Lung (tissue), 12 donors: ENCODE results near the gene ARHGEF2. TPM values are rescaled to one million over a fixed set of nuclear protein-coding genes. Genes with fewer than 3 reads are reported as not detected.

Experiments used
- ATAC-seq: fragments of 200-7000 bp; cut with Tn5 transposase; one replicate; pipeline ENCODE4 v1.9.1; 2020; ENCODE audit warnings: moderate number of reproducible peaks; ENCODE audit not compliant: insufficient read depth, low FRiP score
- DNase-seq, 3 donors: peaks; one replicate each; pipeline ENCODE4 v3.0.0-alpha.2; 2013 to 2017
- H3K27ac ChIP-seq, 2 donors: one replicate each; pipeline ENCODE4 v1.5.1; 2013; ENCODE audit warnings: mild to moderate bottlenecking in 2 of 2, moderate library complexity in 2 of 2, control low read depth in 1 of 2, inconsistent platforms in 1 of 2, low read depth in 1 of 2, low read length in 1 of 2
- H3K27me3 ChIP-seq, 3 donors: one replicate each; pipeline ENCODE4 v1.5.1; 2013; ENCODE audit warnings: low read length in 2 of 3; ENCODE audit not compliant: control insufficient read depth in 3 of 3, insufficient read depth in 3 of 3
- H3K36me3 ChIP-seq, 4 donors: one replicate each; pipeline ENCODE4 v1.5.1; 2013; ENCODE audit warnings: low read length in 4 of 4, mild to moderate bottlenecking in 1 of 4, moderate library complexity in 1 of 4; ENCODE audit not compliant: control insufficient read depth in 4 of 4, insufficient read depth in 4 of 4
- H3K4me1 ChIP-seq, 5 donors: one replicate each; pipeline ENCODE4 v1.5.1; 2013; ENCODE audit warnings: low read length in 5 of 5, mild to moderate bottlenecking in 2 of 5, moderate library complexity in 1 of 5; ENCODE audit not compliant: control insufficient read depth in 5 of 5, insufficient read depth in 5 of 5
- H3K4me3 ChIP-seq: one replicate; pipeline ENCODE4 v1.5.1; 2013; ENCODE audit warnings: mild to moderate bottlenecking, control low read depth, moderate library complexity
- H3K9ac ChIP-seq, 2 donors: one replicate each; pipeline ENCODE4 v1.5.1; 2013; ENCODE audit warnings: low read length in 2 of 2, control low read depth in 1 of 2; ENCODE audit not compliant: insufficient read depth in 1 of 2
- H3K9me3 ChIP-seq, 4 donors: one replicate each; pipeline ENCODE4 v1.5.1; 2013; ENCODE audit warnings: low read length in 3 of 4, mild to moderate bottlenecking in 1 of 4, moderate library complexity in 1 of 4; ENCODE audit not compliant: control insufficient read depth in 4 of 4, insufficient read depth in 3 of 4
- WGBS, 2 donors: extraction: QIAGEN DNeasy Blood & Tissue Kit; methylation state at CpG; one replicate each; pipeline ENCODE4 v1.1.7; 2013; 5-methylcytosine and 5-hydroxymethylcytosine counted together
- polyA plus RNA-seq, 2 donors: library from polyadenylated mRNA; stranded (reverse); fragments of 200-250 nt; gene quantifications; one replicate each; pipeline ENCODE4 v1.2.1, GENCODE V29; 2013
- total RNA-seq, 2 donors: library from RNA; depleted of rRNA in 1 of 2; stranded (reverse); fragments of >200 nt in 1 of 2; gene quantifications; one replicate each; pipeline ENCODE4 v1.2.1, GENCODE V29; 2014 to 2021
- TF ChIP-seq, protein P1 (sequence below): IDR thresholded peaks from 2 replicates; pipeline ENCODE4 v1.5.1; 2012; ENCODE audit warnings: mild to moderate bottlenecking; ENCODE audit errors: control extremely low read depth, extremely low read depth
- donor health status: control.
- donor health status: control.
- donor health status: Bipolar disorder and iron deficiency.
- donor health status: healthy.
- donor health status: DM: yes; HTN: yes; CAD: no.

ARHGEF2 gene
- total and polyA plus RNA-seq, 4 donors = 72.0 to 289 (median 120) TPM

GRCh38 chr1:156020293-156021092 lies 42.1 kb upstream of the ARHGEF2 start, which contains the start of gene SSR2:
Gene SSR2, minus strand, starts transcription at chr1:156020951. Its CDS starts 784 bp downstream, at chr1:156020167.
- H3K27me3 ChIP-seq = no peaks in the 10 kb centered on the region
- peak; percentile 98 for ATAC-seq
- H3K9ac ChIP-seq = peak within 1 kb of the TSS; percentile 41 to 93
- H3K36me3 ChIP-seq = peaks cover 2 to 25% (median 6%) of the 10 kb centered on the region in 4 donors
- H3K27ac ChIP-seq = peak within 1 kb of the TSS; percentile 87
- peak within 1 kb of the TSS; percentile 80 for H3K4me3 ChIP-seq
- peak; percentile 90 to 97 (median 95) for DNase-seq
- 0% methylated on average over 45 of the region's 45 CpGs for WGBS, 2 donors
- H3K9me3 ChIP-seq = no peaks in the 10 kb centered on the region
- TF ChIP-seq, protein P1, sequence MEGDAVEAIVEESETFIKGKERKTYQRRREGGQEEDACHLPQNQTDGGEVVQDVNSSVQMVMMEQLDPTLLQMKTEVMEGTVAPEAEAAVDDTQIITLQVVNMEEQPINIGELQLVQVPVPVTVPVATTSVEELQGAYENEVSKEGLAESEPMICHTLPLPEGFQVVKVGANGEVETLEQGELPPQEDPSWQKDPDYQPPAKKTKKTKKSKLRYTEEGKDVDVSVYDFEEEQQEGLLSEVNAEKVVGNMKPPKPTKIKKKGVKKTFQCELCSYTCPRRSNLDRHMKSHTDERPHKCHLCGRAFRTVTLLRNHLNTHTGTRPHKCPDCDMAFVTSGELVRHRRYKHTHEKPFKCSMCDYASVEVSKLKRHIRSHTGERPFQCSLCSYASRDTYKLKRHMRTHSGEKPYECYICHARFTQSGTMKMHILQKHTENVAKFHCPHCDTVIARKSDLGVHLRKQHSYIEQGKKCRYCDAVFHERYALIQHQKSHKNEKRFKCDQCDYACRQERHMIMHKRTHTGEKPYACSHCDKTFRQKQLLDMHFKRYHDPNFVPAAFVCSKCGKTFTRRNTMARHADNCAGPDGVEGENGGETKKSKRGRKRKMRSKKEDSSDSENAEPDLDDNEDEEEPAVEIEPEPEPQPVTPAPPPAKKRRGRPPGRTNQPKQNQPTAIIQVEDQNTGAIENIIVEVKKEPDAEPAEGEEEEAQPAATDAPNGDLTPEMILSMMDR = no peak
- peaks cover 0 to 10% (median 6%) of the 10 kb centered on the region in 5 donors for H3K4me1 ChIP-seq

DNA sequence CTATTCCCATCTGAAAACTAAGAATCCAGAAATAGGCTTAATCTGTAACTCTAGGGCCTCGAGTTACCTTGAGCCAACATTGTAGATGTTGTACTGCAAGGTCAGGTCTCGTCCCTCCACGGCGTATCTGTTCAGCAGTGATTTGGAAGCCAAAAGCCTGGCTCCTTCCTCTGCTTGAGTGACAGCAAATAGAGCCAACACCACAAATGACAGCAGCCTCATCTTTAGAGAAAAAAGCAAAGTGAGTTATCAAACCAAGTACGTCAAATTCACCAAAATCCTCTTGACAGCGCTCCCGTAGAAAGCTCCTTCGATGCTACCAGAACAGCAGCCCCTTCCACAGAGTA lies 41.6 kb upstream of the ARHGEF2 start:
- Histone ChIP-seq H3K9me3 (no peaks in the 10 kb centered on the region), H3K4me1 (peaks cover 0 to 10% (median 6%) of the 10 kb centered on the region in 5 donors), H3K36me3 (peaks cover 2 to 27% (median 8%) of the 10 kb centered on the region in 4 donors), H3K27ac (peak overlapping the region in 1 of 2 donors; percentile 87), H3K4me3 (peak overlapping the region; percentile 80), H3K9ac (peak overlapping the region; percentile 41 to 93), H3K27me3 (no peaks in the 10 kb centered on the region)
- TF ChIP-seq, protein P1 = no peak
- WGBS, 2 donors = 41 to 70% methylated on average over 8 of the region's 8 CpGs
- DNase-seq (no peak), ATAC-seq (no peak)

DNA sequence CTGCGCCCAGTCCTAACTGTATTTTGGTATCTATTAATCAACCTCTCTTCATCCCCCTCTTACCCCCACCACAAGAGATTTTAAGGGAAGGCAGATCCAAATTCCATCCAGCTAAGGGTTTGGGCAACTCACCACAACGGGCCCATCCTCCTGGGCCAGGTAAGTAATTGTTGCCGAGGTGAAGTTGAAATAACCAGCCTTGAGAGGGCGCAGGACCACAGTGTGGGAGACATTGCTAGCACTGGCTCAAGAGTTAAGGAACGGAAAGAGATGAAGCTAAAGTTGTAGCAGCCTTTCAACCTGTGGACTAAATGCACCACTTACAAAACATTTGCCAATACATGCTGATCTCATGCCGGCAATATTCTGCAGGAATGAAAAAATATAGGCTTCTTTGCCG lies 36.5 kb upstream of the ARHGEF2 start:
- TF ChIP-seq, protein P1 = no peak
- no peak for DNase-seq
- ATAC-seq = no peak
- no peak overlapping the region for H3K9ac ChIP-seq
- WGBS, 2 donors = 89 to 93% methylated on average over 7 of the region's 7 CpGs
- H3K9me3 ChIP-seq = no peaks in the 10 kb centered on the region
- H3K4me1 ChIP-seq = peaks cover 0 to 5% (median 3%) of the 10 kb centered on the region in 5 donors
- no peak overlapping the region for H3K27ac ChIP-seq
- no peaks in the 10 kb centered on the region for H3K27me3 ChIP-seq
- peaks cover 29 to 59% (median 38%) of the 10 kb centered on the region in 4 donors for H3K36me3 ChIP-seq
- no peak overlapping the region for H3K4me3 ChIP-seq
